Smooth muscle cell (in vitro differentiated cells): ENCODE measurements around the gene ZFP28. TPM values are rescaled to one million over a fixed set of nuclear protein-coding genes. Genes with fewer than 3 reads are reported as not detected.

ENCODE experiments used
- DNase-seq: peaks from one replicate; lab custom pipeline; 2025; ENCODE audit not compliant: unreplicated experiment; lab: John Stamatoyannopoulos, UW
- H2AFZ ChIP-seq: fragments of 200-600 bp; sonication (generic); 2 replicates; pipeline ENCODE4 v1.6.0; 2016; ENCODE audit warnings: antibody characterized with exemption, low read depth, mild to moderate bottlenecking
- H3F3A ChIP-seq: fragments of 200-600 bp; sonication (generic); 2 replicates; pipeline ENCODE4 v1.6.0; 2017; ENCODE audit warnings: antibody characterized with exemption, low read depth
- H3K27ac ChIP-seq: fragments of 200-600 bp; sonication (generic); 2 replicates; pipeline ENCODE4 v1.5.1; 2016; ENCODE audit warnings: low read depth, mild to moderate bottlenecking
- H3K27me3 ChIP-seq: fragments of 200-600 bp; sonication (generic); 2 replicates; pipeline ENCODE4 v1.6.1; 2016; ENCODE audit warnings: low read depth, mild to moderate bottlenecking
- H3K36me3 ChIP-seq: fragments of 200-600 bp; sonication (generic); 2 replicates; pipeline ENCODE4 v1.5.1; 2016; ENCODE audit warnings: low read depth
- H3K4me1 ChIP-seq: fragments of 200-600 bp; sonication (generic); 2 replicates; pipeline ENCODE4 v1.5.1; 2016; ENCODE audit warnings: low read depth
- H3K4me2 ChIP-seq: fragments of 200-600 bp; sonication (generic); 2 replicates; pipeline ENCODE4 v1.6.0; 2016; ENCODE audit warnings: mild to moderate bottlenecking
- H3K4me3 ChIP-seq: fragments of 200-600 bp; sonication (generic); 2 replicates; pipeline ENCODE4 v1.5.1; 2016; ENCODE audit warnings: mild to moderate bottlenecking
- H3K79me2 ChIP-seq: fragments of 200-600 bp; sonication (generic); 2 replicates; pipeline ENCODE4 v1.6.0; 2016; ENCODE audit warnings: low read depth, mild to moderate bottlenecking
- H3K9ac ChIP-seq: fragments of 200-600 bp; sonication (generic); 2 replicates; pipeline ENCODE4 v1.6.0; 2016; ENCODE audit warnings: low read depth
- H3K9me3 ChIP-seq: fragments of 200-600 bp; sonication (generic); replicated peaks from 2 replicates; pipeline ENCODE4 v1.5.1; 2016; ENCODE audit warnings: low read depth
- H4K20me1 ChIP-seq: fragments of 200-600 bp; sonication (generic); 2 replicates; pipeline ENCODE4 v1.6.0; 2016; ENCODE audit warnings: low read depth
- WGBS: methylation state at CpG from one replicate; pipeline ENCODE4 v1.1.7; 2016; ENCODE audit warnings: low lambda C conversion rate; 5-methylcytosine and 5-hydroxymethylcytosine counted together
- polyA plus RNA-seq: library from polyadenylated mRNA; unstranded; fragments of >200 nt; fragmentation: Nextera tagmentation; extraction: Ambion mirVana; gene quantifications from 2 replicates; pipeline ENCODE4 v1.2.1, GENCODE V29; 2016
- total RNA-seq: library from RNA; depleted of rRNA; stranded (reverse); fragments of >200 nt; gene quantifications from 2 replicates; pipeline ENCODE4 v1.2.3, GENCODE V29; 2014
- TF ChIP-seq, protein P1 (sequence below): fragments of 200-600 bp; sonication (generic); IDR thresholded peaks from 2 replicates; pipeline ENCODE4 v1.5.1; 2017; ENCODE audit warnings: borderline replicate concordance, mild to moderate bottlenecking, antibody characterized with exemption; ENCODE audit not compliant: insufficient read depth, poor library complexity, severe bottlenecking

The ZFP28 gene
- total and polyA plus RNA-seq, 2 experiments from 2014 or later: 6.2 to 6.9 TPM

- Histone ChIP-seq H3K9ac (peak overlapping the region; percentile 85), H2AFZ (peak overlapping the region; percentile 95), H3K36me3 (peaks cover 2% of the 10 kb centered on the region), H3K4me3 (peak overlapping the region; percentile 99), H3K27me3 (no peaks in the 10 kb centered on the region), H3K27ac (no peak overlapping the region), H3K79me2 (peaks cover 51% of the 10 kb centered on the region), H3K9me3 (no peaks in the 10 kb centered on the region), H3K4me1 (no peaks in the 10 kb centered on the region), H3F3A (no peaks in the 10 kb centered on the region), H3K4me2 (peak overlapping the region; percentile 91), H4K20me1 (no peaks in the 10 kb centered on the region)
- 0% methylated on average over 4 of the region's 4 CpGs for WGBS
- TF ChIP-seq, protein P1, sequence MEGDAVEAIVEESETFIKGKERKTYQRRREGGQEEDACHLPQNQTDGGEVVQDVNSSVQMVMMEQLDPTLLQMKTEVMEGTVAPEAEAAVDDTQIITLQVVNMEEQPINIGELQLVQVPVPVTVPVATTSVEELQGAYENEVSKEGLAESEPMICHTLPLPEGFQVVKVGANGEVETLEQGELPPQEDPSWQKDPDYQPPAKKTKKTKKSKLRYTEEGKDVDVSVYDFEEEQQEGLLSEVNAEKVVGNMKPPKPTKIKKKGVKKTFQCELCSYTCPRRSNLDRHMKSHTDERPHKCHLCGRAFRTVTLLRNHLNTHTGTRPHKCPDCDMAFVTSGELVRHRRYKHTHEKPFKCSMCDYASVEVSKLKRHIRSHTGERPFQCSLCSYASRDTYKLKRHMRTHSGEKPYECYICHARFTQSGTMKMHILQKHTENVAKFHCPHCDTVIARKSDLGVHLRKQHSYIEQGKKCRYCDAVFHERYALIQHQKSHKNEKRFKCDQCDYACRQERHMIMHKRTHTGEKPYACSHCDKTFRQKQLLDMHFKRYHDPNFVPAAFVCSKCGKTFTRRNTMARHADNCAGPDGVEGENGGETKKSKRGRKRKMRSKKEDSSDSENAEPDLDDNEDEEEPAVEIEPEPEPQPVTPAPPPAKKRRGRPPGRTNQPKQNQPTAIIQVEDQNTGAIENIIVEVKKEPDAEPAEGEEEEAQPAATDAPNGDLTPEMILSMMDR: no peak
- DNase-seq: no peak
These were observed 56.8 kb downstream of the ZFP28 start for GRCh38 chr19:56595548-56595899.

- Histone ChIP-seq H3K4me3 (no peak overlapping the region), H3K36me3 (peaks cover 13% of the 10 kb centered on the region), H3K27me3 (no peaks in the 10 kb centered on the region), H3K79me2 (peaks cover 63% of the 10 kb centered on the region), H3K4me2 (peak overlapping the region; percentile 91), H4K20me1 (no peaks in the 10 kb centered on the region), H3K9ac (no peak overlapping the region), H2AFZ (no peak overlapping the region), H3F3A (no peaks in the 10 kb centered on the region), H3K9me3 (no peaks in the 10 kb centered on the region), H3K4me1 (no peaks in the 10 kb centered on the region), H3K27ac (no peak overlapping the region)
- TF ChIP-seq, protein P1: no peak
- WGBS: 84% methylated on average over 4 of the region's 4 CpGs
- no peak for DNase-seq
These were observed 57.9 kb downstream of the ZFP28 start for GRCh38 chr19:56596676-56597075.

DNA sequence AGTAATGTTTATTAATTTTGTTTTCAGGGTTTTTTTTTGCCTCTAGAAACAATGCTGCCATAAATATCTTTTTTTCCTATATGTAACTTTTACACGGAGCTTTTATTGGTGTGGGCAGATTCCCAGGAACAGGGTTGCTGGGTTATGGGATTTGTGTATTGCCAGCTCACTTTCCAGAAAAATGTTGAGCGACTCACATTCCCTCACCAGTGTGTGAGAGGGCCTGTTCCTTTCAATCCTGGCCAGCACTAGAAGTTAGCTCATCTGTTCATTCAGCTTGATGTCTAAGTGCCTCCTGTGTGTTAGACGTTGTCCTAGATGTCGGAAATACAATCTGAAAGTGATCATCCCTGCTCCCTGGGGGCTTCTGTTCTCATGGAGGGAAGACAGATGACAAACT lies 58.9 kb downstream of the ZFP28 start:
- TF ChIP-seq, protein P1: no peak
- Histone ChIP-seq H3K4me3 (no peak overlapping the region), H3K27me3 (no peaks in the 10 kb centered on the region), H2AFZ (no peak overlapping the region), H3K36me3 (peaks cover 22% of the 10 kb centered on the region), H3K9me3 (no peaks in the 10 kb centered on the region), H3K4me2 (no peak overlapping the region), H4K20me1 (no peaks in the 10 kb centered on the region), H3K79me2 (peaks cover 73% of the 10 kb centered on the region), H3K9ac (no peak overlapping the region), H3K4me1 (no peaks in the 10 kb centered on the region), H3F3A (no peaks in the 10 kb centered on the region), H3K27ac (no peak overlapping the region)
- DNase-seq: no peak
- WGBS: 93% methylated on average over 4 of the region's 4 CpGs

- Histone ChIP-seq H3K27me3 (no peaks in the 10 kb centered on the region), H3F3A (no peaks in the 10 kb centered on the region), H3K4me2 (no peak overlapping the region), H3K9me3 (peaks cover 15% of the 10 kb centered on the region), H4K20me1 (no peaks in the 10 kb centered on the region), H3K4me1 (no peaks in the 10 kb centered on the region), H3K4me3 (no peak overlapping the region), H3K9ac (no peak overlapping the region), H3K27ac (no peak overlapping the region), H2AFZ (no peak overlapping the region), H3K36me3 (peaks cover 41% of the 10 kb centered on the region), H3K79me2 (peaks cover 95% of the 10 kb centered on the region)
- 93% methylated on average over 3 of the region's 3 CpGs for WGBS
- no peak for DNase-seq
- TF ChIP-seq, protein P1: no peak
These were observed 62.6 kb downstream of the ZFP28 start for GRCh38 chr19:56601375-56601774.
